HCT116 (cell line): ENCODE data around the gene EP400.

ENCODE experiments used
- CTCF ChIP-seq, 3 experiments: fragments of 200-600 bp in 1 of 3; sonication (generic) in 1 of 3; IDR thresholded peaks in 2 of 3; conservative IDR thresholded peaks in 1 of 3; 2 replicates each; pipeline ENCODE4 v1.5.1; 2012 to 2017; ENCODE audit warnings: low read depth in 2 of 3, low read length in 2 of 3, antibody characterized with exemption in 1 of 3, borderline replicate concordance in 1 of 3, control low read depth in 1 of 3, mild to moderate bottlenecking in 1 of 3, mixed read lengths in 1 of 3, mixed run types in 1 of 3, moderate library complexity in 1 of 3; ENCODE audit not compliant: insufficient read depth in 1 of 3
- ELF1 ChIP-seq: IDR thresholded peaks from 2 replicates; pipeline ENCODE4 v1.6.1; 2012; ENCODE audit warnings: low read depth, borderline replicate concordance
- EZH2 ChIP-seq: fragments of 200-600 bp; sonication (generic); IDR thresholded peaks from 2 replicates; pipeline ENCODE4 v1.6.1; 2017; ENCODE audit warnings: antibody characterized with exemption, mixed run types
- EZH2phosphoT487 ChIP-seq: fragments of 200-600 bp; IDR thresholded peaks from 2 replicates; pipeline ENCODE4 v1.6.1; 2018; ENCODE audit warnings: antibody characterized with exemption, borderline replicate concordance
- JUND ChIP-seq: IDR thresholded peaks from 2 replicates; pipeline ENCODE4 v1.6.1; 2012
- POLR2A ChIP-seq: IDR thresholded peaks from 2 replicates; pipeline ENCODE4 v1.7.0; 2011; ENCODE audit warnings: borderline replicate concordance; ENCODE audit not compliant: insufficient read depth, insufficient read length; ENCODE audit errors: extremely low read depth
- POLR2AphosphoS5 ChIP-seq: IDR thresholded peaks from 2 replicates; pipeline ENCODE4 v1.6.1; 2011; ENCODE audit warnings: mild to moderate bottlenecking, low read depth, low read length, moderate library complexity
- ZFX ChIP-seq: fragments of 450-650 bp; IDR thresholded peaks from 2 replicates; pipeline ENCODE4 v1.6.1; 2017
- ZNF274 ChIP-seq: fragments of 200-500 bp; sonication (Bioruptor generic); IDR thresholded peaks from 2 replicates; pipeline ENCODE4 v1.6.1; 2014; ENCODE audit warnings: mild to moderate bottlenecking, low read depth, low read length, inconsistent platforms
- TF ChIP-seq, protein P1 (sequence below): IDR thresholded peaks from 2 replicates; pipeline ENCODE4 v1.6.1; 2011; ENCODE audit warnings: mild to moderate bottlenecking, low read length, moderate library complexity; ENCODE audit not compliant: insufficient replicate concordance; ENCODE audit errors: extremely low read depth
- TF ChIP-seq, protein P2 (sequence below): IDR thresholded peaks from 2 replicates; pipeline ENCODE4 v1.6.1; 2012; ENCODE audit warnings: low read depth

- TF ChIP-seq, protein P1, sequence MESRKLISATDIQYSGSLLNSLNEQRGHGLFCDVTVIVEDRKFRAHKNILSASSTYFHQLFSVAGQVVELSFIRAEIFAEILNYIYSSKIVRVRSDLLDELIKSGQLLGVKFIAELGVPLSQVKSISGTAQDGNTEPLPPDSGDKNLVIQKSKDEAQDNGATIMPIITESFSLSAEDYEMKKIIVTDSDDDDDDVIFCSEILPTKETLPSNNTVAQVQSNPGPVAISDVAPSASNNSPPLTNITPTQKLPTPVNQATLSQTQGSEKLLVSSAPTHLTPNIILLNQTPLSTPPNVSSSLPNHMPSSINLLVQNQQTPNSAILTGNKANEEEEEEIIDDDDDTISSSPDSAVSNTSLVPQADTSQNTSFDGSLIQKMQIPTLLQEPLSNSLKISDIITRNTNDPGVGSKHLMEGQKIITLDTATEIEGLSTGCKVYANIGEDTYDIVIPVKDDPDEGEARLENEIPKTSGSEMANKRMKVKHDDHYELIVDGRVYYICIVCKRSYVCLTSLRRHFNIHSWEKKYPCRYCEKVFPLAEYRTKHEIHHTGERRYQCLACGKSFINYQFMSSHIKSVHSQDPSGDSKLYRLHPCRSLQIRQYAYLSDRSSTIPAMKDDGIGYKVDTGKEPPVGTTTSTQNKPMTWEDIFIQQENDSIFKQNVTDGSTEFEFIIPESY, result no peak
- TF ChIP-seq JUND (no peak), CTCF (IDR thresholded peaks at IDR 0.05 in 2 of 3, conservative IDR thresholded peaks at IDR 0.05 in 1 of 3; ENCODE audit: borderline replicate concordance in 1 of 3, insufficient read depth in 1 of 3, low read depth in 2 of 3, low read length in 2 of 3) (no peak), EZH2phosphoT487 (no peak), EZH2 (no peak), POLR2AphosphoS5 (no peak), ZNF274 (no peak), ELF1 (no peak), POLR2A (no peak), ZFX (no peak)
- TF ChIP-seq, protein P2, sequence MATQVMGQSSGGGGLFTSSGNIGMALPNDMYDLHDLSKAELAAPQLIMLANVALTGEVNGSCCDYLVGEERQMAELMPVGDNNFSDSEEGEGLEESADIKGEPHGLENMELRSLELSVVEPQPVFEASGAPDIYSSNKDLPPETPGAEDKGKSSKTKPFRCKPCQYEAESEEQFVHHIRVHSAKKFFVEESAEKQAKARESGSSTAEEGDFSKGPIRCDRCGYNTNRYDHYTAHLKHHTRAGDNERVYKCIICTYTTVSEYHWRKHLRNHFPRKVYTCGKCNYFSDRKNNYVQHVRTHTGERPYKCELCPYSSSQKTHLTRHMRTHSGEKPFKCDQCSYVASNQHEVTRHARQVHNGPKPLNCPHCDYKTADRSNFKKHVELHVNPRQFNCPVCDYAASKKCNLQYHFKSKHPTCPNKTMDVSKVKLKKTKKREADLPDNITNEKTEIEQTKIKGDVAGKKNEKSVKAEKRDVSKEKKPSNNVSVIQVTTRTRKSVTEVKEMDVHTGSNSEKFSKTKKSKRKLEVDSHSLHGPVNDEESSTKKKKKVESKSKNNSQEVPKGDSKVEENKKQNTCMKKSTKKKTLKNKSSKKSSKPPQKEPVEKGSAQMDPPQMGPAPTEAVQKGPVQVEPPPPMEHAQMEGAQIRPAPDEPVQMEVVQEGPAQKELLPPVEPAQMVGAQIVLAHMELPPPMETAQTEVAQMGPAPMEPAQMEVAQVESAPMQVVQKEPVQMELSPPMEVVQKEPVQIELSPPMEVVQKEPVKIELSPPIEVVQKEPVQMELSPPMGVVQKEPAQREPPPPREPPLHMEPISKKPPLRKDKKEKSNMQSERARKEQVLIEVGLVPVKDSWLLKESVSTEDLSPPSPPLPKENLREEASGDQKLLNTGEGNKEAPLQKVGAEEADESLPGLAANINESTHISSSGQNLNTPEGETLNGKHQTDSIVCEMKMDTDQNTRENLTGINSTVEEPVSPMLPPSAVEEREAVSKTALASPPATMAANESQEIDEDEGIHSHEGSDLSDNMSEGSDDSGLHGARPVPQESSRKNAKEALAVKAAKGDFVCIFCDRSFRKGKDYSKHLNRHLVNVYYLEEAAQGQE, result no peak
Measured at GRCh38 chr12:131909752-131910219, 40.0 kb upstream of the EP400 start.
